Natural killer cell (primary cell): Measurements from ENCODE around the gene TPBGL. TPM values are rescaled to one million over a fixed set of nuclear protein-coding genes. Genes with fewer than 3 reads are reported as not detected.
A peak's percentile ranks its signal among the peaks of the same experiment; 100 is the strongest.

ENCODE experiments used
- ATAC-seq, 3 donors: fragments of 150-1000 bp in 2 of 3; fragments of 200-7000 bp in 1 of 3; cut with Tn5 transposase; 1 replicate in 1 of 3; 2 replicates in 2 of 3; pipeline ENCODE4 v1.10.0; 2021; ENCODE audit warnings: mild to moderate bottlenecking in 2 of 3, moderate library complexity in 2 of 3
- DNase-seq, 2 donors: peaks; one replicate each; pipeline versions ENCODE4 v3.0.0 to v3.0.0-alpha.2; 2013 to 2021; ENCODE audit warnings: mixed read lengths in 1 of 2
- H3K27ac ChIP-seq: one replicate; pipeline ENCODE4 v1.5.1; 2013; ENCODE audit warnings: mild to moderate bottlenecking, low read length
- H3K27me3 ChIP-seq: one replicate; pipeline ENCODE4 v1.6.1; 2013; ENCODE audit warnings: low read length; ENCODE audit not compliant: control insufficient read depth, insufficient read depth
- H3K36me3 ChIP-seq: one replicate; pipeline ENCODE4 v1.6.1; 2013; ENCODE audit warnings: low read length; ENCODE audit not compliant: control insufficient read depth, insufficient read depth
- H3K4me1 ChIP-seq: one replicate; pipeline ENCODE4 v1.6.1; 2013; ENCODE audit warnings: low read length; ENCODE audit not compliant: control insufficient read depth, insufficient read depth
- H3K4me3 ChIP-seq: one replicate; pipeline ENCODE4 v1.5.1; 2013; ENCODE audit warnings: low read length
- H3K9me3 ChIP-seq: one replicate; pipeline ENCODE4 v1.6.1; 2013; ENCODE audit warnings: low read length; ENCODE audit not compliant: control insufficient read depth, insufficient read depth
- H3K27ac Mint-ChIP-seq, 2 donors: one replicate each; pipeline ENCODE4 v1.8.0; 2022; ENCODE audit warnings: mild to moderate bottlenecking in 2 of 2, mixed read lengths in 2 of 2, moderate library complexity in 1 of 2
- H3K27me3 Mint-ChIP-seq, 2 donors: one replicate each; pipeline ENCODE4 v1.8.0; 2022; ENCODE audit warnings: low read depth in 2 of 2, mixed read lengths in 2 of 2
- H3K36me3 Mint-ChIP-seq: one replicate; pipeline ENCODE4 v1.8.0; 2022; ENCODE audit warnings: mixed read lengths
- H3K4me1 Mint-ChIP-seq, 2 donors: one replicate each; pipeline ENCODE4 v1.8.0; 2022; ENCODE audit warnings: mixed read lengths in 2 of 2
- H3K4me3 Mint-ChIP-seq: one replicate; pipeline ENCODE4 v1.8.0; 2022; ENCODE audit warnings: mild to moderate bottlenecking, moderate library complexity, mixed read lengths
- H3K9me3 Mint-ChIP-seq, 2 donors: one replicate each; pipeline ENCODE4 v1.8.0; 2022; ENCODE audit warnings: mixed read lengths in 2 of 2
- CTCF ChIP-seq: fragments of 200-600 bp; IDR thresholded peaks from one replicate; pipeline ENCODE4 v1.8.0; 2022; ENCODE audit warnings: antibody characterized with exemption
- WGBS: methylation state at CpG from one replicate; pipeline ENCODE4 v1.1.7; 2013; ENCODE audit warnings: missing lambda C conversion rate; ENCODE audit not compliant: insufficient coverage; 5-methylcytosine and 5-hydroxymethylcytosine counted together
- intact Hi-C: fragments of 100-400 bp; cut with micrococcal nuclease; formaldehyde crosslinking; loops from one replicate; pipeline ENCODE4 v1.14.2; 2022
- total RNA-seq, 4 donors: library from RNA; stranded (reverse); fragments of 120-200 nt in 1 of 4; gene quantifications; one replicate each; pipeline versions ENCODE4 v1.2.3 to v1.2.4, GENCODE V29; 2013 to 2022

Gene TPBGL
- total RNA-seq, 3 donors from 2014 or later (not counting 1 experiment from before 2014, with no cell fraction given) = 0.34 to 0.75 (median 0.45) TPM

- Histone ChIP-seq H3K4me1 (peaks cover 64% of the 10 kb centered on the region), H3K9me3 (no peaks in the 10 kb centered on the region), H3K27me3 (no peaks in the 10 kb centered on the region), H3K27ac (peak overlapping the region; percentile 46), H3K4me3 (no peak overlapping the region), H3K36me3 (peaks cover 15% of the 10 kb centered on the region)
- no peak for TF ChIP-seq CTCF
- intact Hi-C loops = no loop called here
- Mint-ChIP-seq H3K9me3 (no peaks in the 10 kb centered on the region), H3K27ac (peak overlapping the region; percentile 74 to 93), H3K27me3 (no peaks in the 10 kb centered on the region), H3K4me3 (no peak overlapping the region), H3K4me1 (peaks cover 45 to 56% of the 10 kb centered on the region in 2 donors), H3K36me3 (no peaks in the 10 kb centered on the region)
- DNase-seq = peak in 1 of 2 donors; percentile 41
- WGBS = 26% methylated on average over 4 of the region's 4 CpGs
- ATAC-seq = peak; percentile 45 to 69 (median 67)
These were observed 23.4 kb downstream of the TPBGL start for GRCh38 chr11:75263944-75264349.

GRCh38 chr11:75264356-75264755 is 23.8 kb downstream of the TPBGL start:
- ATAC-seq (peak in 1 of 3 donors; percentile 12), DNase-seq (no peak)
- intact Hi-C loops = no loop called here
- Histone ChIP-seq H3K36me3 (peaks cover 18% of the 10 kb centered on the region), H3K4me3 (no peak overlapping the region), H3K27me3 (no peaks in the 10 kb centered on the region), H3K9me3 (no peaks in the 10 kb centered on the region), H3K27ac (peak overlapping the region; percentile 46), H3K4me1 (peaks cover 62% of the 10 kb centered on the region)
- peak overlapping the region; percentile 74 to 93 for H3K27ac Mint-ChIP-seq
- peaks cover 44 to 55% of the 10 kb centered on the region in 2 donors for H3K4me1 Mint-ChIP-seq
- no peak overlapping the region for H3K4me3 Mint-ChIP-seq
- H3K36me3 Mint-ChIP-seq = no peaks in the 10 kb centered on the region
- H3K27me3 Mint-ChIP-seq = no peaks in the 10 kb centered on the region
- TF ChIP-seq CTCF = no peak
- no peaks in the 10 kb centered on the region for H3K9me3 Mint-ChIP-seq

GRCh38 chr11:75264971-75265370 is 24.4 kb downstream of the TPBGL start:
- ATAC-seq = no peak
- Histone ChIP-seq H3K27me3 (no peaks in the 10 kb centered on the region), H3K27ac (peak overlapping the region; percentile 46), H3K9me3 (no peaks in the 10 kb centered on the region), H3K36me3 (peaks cover 24% of the 10 kb centered on the region), H3K4me1 (peaks cover 57% of the 10 kb centered on the region), H3K4me3 (no peak overlapping the region)
- H3K4me1 Mint-ChIP-seq = peaks cover 38 to 49% of the 10 kb centered on the region in 2 donors
- no peaks in the 10 kb centered on the region for H3K9me3 Mint-ChIP-seq
- WGBS = 96% methylated on average over 6 of the region's 6 CpGs
- H3K36me3 Mint-ChIP-seq = no peaks in the 10 kb centered on the region
- no peaks in the 10 kb centered on the region for H3K27me3 Mint-ChIP-seq
- DNase-seq = no peak
- H3K4me3 Mint-ChIP-seq = no peak overlapping the region
- TF ChIP-seq CTCF = no peak
- H3K27ac Mint-ChIP-seq = peak overlapping the region; percentile 74 to 93
- intact Hi-C loops = no loop called here

- Mint-ChIP-seq H3K27ac (peak overlapping the region; percentile 74 to 93), H3K4me3 (no peak overlapping the region), H3K27me3 (no peaks in the 10 kb centered on the region), H3K36me3 (peaks cover 3% of the 10 kb centered on the region), H3K9me3 (no peaks in the 10 kb centered on the region), H3K4me1 (peaks cover 29 to 39% of the 10 kb centered on the region in 2 donors)
- no peak for TF ChIP-seq CTCF
- no peaks in the 10 kb centered on the region for H3K27me3 ChIP-seq
- WGBS = 85% methylated on average over 17 of the region's 17 CpGs
- peaks cover 28% of the 10 kb centered on the region for H3K36me3 ChIP-seq
- intact Hi-C loops = no loop called here
- H3K9me3 ChIP-seq = no peaks in the 10 kb centered on the region
- H3K4me3 ChIP-seq = no peak overlapping the region
- peaks cover 47% of the 10 kb centered on the region for H3K4me1 ChIP-seq
- H3K27ac ChIP-seq = no peak overlapping the region
- ATAC-seq (no peak), DNase-seq (no peak)
These were observed 25.4 kb downstream of the TPBGL start for GRCh38 chr11:75265851-75266531.
